Activated CD4-positive, alpha-beta memory T cell treated with anti-CD3 and anti-CD28 coated beads, Interleukin-2, amount 10 ng/mL, durations not matched to agents 7 days and 5 days (primary cell): ENCODE data around the gene SNRPE. TPM values are rescaled to one million over a fixed set of nuclear protein-coding genes. Genes with fewer than 3 reads are reported as not detected.

Experiments
- CTCF ChIA-PET: fragments of 350-600 bp; sonication (Branson Sonifier 250); formaldehyde crosslinking; loops from one replicate; lab custom pipeline; 2021; ENCODE audit warnings: antibody characterized with exemption, inconsistent platforms; lab: Charles Lee
- POLR2A ChIA-PET: fragments of 350-600 bp; sonication (Branson Sonifier 250); formaldehyde crosslinking; loops from one replicate; lab custom pipeline; 2021; ENCODE audit warnings: antibody characterized with exemption; lab: Charles Lee
- DNase-seq: peaks from one replicate; pipeline ENCODE4 v3.0.0-alpha.2; 2020
- H3K27ac Mint-ChIP-seq: one replicate; pipeline ENCODE4 v1.8.0; 2021; ENCODE audit warnings: mild to moderate bottlenecking, mixed read lengths
- H3K27me3 Mint-ChIP-seq: one replicate; pipeline ENCODE4 v1.8.0; 2021; ENCODE audit warnings: mixed read lengths
- H3K36me3 Mint-ChIP-seq: one replicate; pipeline ENCODE4 v1.8.0; 2021; ENCODE audit warnings: low read depth, mixed read lengths
- H3K4me1 Mint-ChIP-seq: one replicate; pipeline ENCODE4 v1.8.0; 2021; ENCODE audit warnings: mixed read lengths
- H3K4me3 Mint-ChIP-seq: one replicate; pipeline ENCODE4 v1.8.0; 2021; ENCODE audit warnings: mild to moderate bottlenecking, mixed read lengths
- H3K9me3 Mint-ChIP-seq: one replicate; pipeline ENCODE4 v1.8.0; 2021; ENCODE audit warnings: mixed read lengths
- total RNA-seq, 2 experiments: library from RNA; stranded (reverse); gene quantifications; one replicate each; pipeline ENCODE4 v1.2.3, GENCODE V29; 2021

The SNRPE gene
- total RNA-seq, 2 experiments from 2014 or later: 151 to 163 TPM

DNA sequence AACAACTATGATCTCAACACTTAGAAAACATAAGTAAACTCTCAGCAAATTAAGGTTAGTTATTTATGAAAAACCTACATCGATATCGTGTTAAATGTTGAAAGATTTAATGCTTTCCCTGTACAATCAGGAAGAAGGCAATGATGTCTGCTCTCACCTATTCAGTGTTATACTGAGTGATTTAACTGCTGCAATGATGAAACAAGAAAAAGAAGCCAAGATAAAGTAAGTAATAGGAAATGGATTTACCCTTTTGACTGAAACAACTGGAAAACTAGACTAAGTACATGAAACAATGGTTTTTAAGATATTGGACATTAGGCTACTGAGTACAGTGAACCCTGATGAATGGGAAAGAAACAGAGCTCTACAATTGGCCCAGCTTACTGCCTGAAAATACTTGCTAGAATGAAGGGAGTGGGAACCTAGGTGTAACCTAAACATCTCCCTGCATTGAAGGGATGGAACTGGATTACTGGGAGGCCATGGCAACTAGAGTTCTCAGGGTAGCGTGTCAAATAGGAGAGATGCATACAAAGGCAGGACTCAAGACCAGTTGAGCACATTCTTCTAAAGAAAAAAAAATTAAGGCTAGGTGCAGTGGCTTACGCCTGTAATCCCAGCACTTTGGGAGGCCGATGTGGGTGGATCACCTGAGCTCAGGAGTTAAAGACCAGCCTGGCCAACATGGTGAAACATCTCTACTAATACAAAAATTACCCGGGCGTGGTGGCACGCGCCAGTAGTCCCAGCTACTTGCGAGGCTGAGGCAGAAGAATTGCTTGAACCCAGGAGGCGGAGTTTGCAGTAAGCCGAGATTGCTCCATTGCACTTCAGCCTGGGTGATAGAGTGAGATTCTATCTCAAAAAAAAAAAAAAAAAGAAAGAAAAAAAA lies 37.3 kb downstream of the SNRPE start:
- ChIA-PET CTCF (interaction anchor here (1.6 kb wide), 1 partner anchor 25 kb away, joined by 4 read pairs; no protein-coding TSS in a partner anchor), POLR2A (no interaction called here)
- no peak overlapping the region for H3K4me3 Mint-ChIP-seq
- no peak for DNase-seq
- H3K4me1 Mint-ChIP-seq: no peaks in the 10 kb centered on the region
- H3K36me3 Mint-ChIP-seq: peaks cover 4% of the 10 kb centered on the region
- H3K27ac Mint-ChIP-seq: no peak overlapping the region
- peaks cover 3% of the 10 kb centered on the region for H3K27me3 Mint-ChIP-seq
- H3K9me3 Mint-ChIP-seq: peaks cover 5% of the 10 kb centered on the region

DNA sequence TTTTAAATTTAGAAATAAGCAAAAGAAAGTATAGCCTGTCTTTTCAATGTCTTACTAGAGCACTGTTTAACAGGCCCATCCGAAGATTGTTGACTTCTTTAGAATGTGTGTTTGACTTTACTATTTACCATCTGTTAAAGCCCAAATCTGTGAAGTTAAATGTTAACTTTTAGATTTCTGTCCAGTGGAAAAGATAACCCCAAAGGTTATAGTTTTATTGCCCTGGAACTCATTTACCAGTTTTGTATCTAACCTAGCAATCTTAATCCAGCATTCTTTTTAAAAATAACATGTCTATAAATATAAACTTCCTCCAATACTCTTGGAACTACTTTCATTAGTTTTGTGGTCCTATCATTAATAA lies 37.9 kb downstream of the SNRPE start:
- Mint-ChIP-seq H3K27me3 (peaks cover 5% of the 10 kb centered on the region), H3K4me1 (no peaks in the 10 kb centered on the region), H3K27ac (no peak overlapping the region), H3K36me3 (peaks cover 3% of the 10 kb centered on the region), H3K4me3 (no peak overlapping the region), H3K9me3 (peaks cover 4% of the 10 kb centered on the region)
- CTCF ChIA-PET: interaction anchor here (1.6 kb wide), 1 partner anchor 26 kb away, joined by 4 read pairs; no protein-coding TSS in a partner anchor
- POLR2A ChIA-PET: no interaction called here
- no peak for DNase-seq

DNA sequence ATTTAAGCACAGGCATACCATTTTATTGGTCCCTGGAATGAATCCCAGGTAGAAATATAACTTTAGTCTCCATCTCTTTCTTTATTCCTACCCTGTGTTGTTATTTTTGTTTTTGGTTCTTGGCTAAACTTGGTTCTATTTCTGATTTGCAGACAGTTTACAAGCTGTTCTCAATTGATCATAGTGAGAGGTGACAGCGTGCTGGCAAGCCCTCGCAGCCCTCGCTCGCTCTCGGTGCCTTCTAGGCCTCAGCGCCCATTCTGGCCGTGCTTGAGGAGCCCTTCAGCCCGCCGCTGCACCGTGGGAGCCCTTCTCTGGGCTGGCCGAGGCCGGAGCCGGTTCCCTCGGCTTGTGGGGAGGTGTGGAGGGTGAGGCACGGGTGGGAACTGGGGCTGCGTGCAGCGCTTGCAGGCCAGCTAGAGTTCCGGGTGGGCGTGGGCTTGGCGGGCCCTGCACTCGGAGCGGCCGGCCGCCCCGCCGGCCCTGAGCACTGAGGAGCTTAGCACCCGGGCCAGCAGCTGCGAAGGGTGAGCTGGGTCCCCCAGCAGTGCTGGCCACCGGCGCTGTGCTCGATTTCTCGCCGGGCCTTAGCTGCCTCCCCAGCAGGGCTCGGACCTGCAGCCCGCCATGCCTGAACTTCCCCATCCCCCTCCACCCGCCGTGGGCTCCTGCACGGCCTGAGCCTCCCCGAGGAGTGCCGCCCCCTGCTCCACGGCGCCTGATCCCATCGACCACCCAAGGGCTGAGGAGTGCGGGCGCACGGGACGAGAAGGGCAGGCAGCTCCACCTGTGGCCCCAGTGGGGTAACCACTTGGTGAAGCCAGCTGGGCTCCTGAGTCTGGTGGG lies 38.7 kb downstream of the SNRPE start:
- H3K27ac Mint-ChIP-seq: no peak overlapping the region
- H3K4me3 Mint-ChIP-seq: no peak overlapping the region
- H3K9me3 Mint-ChIP-seq: no peaks in the 10 kb centered on the region
- ChIA-PET CTCF (no interaction called here), POLR2A (no interaction called here)
- H3K27me3 Mint-ChIP-seq: peaks cover 5% of the 10 kb centered on the region
- H3K4me1 Mint-ChIP-seq: no peaks in the 10 kb centered on the region
- no peak for DNase-seq
- H3K36me3 Mint-ChIP-seq: no peaks in the 10 kb centered on the region

DNA sequence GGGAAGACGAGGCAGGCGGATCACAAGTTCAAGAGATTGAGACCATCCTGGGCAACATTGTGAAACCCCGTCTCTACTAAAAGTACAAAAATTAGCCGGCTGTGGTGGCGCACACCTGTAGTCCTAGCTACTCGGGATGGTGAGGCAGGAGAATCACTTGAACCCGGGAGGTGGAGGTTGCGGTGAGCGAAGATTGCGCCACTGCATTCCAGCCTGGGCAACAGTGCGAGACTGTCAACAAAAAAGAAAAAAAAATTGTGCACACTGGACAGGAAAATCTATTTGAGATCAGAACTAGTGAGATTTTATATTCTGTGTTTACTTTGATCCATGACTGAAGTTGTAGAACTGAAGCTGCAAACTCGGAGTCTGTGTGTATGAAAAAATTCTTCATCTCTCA lies 40.2 kb downstream of the SNRPE start:
- no peaks in the 10 kb centered on the region for H3K4me1 Mint-ChIP-seq
- ChIA-PET POLR2A (interaction anchor here (0.7 kb wide), 1 partner anchor 547 kb away, joined by 4 read pairs; no protein-coding TSS in a partner anchor), CTCF (no interaction called here)
- H3K4me3 Mint-ChIP-seq: no peak overlapping the region
- H3K36me3 Mint-ChIP-seq: no peaks in the 10 kb centered on the region
- H3K9me3 Mint-ChIP-seq: no peaks in the 10 kb centered on the region
- no peak overlapping the region for H3K27ac Mint-ChIP-seq
- no peak for DNase-seq
- H3K27me3 Mint-ChIP-seq: peaks cover 5% of the 10 kb centered on the region

DNA sequence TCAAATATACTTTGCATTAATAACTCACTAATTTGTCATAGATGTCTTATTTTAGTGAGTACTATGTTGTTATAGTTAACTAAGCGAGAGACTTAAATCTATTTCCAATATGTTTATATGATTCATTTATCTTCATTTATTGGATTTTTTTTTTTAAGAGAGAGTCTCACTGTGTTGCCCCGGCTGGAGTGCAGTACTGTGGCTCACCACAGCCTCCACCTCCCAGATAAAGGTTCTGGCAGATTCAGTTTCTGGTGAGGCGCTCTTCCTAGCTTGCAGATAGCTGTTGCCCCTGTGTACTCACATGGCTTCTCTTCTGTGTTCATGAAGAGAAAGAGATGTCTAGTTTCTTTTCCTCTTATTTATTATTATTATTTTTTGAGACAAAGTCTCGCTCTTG lies 43.9 kb downstream of the SNRPE start:
- no peaks in the 10 kb centered on the region for H3K4me1 Mint-ChIP-seq
- H3K27ac Mint-ChIP-seq: no peak overlapping the region
- no peaks in the 10 kb centered on the region for H3K36me3 Mint-ChIP-seq
- DNase-seq: no peak
- no peaks in the 10 kb centered on the region for H3K9me3 Mint-ChIP-seq
- ChIA-PET CTCF (no interaction called here), POLR2A (no interaction called here)
- H3K4me3 Mint-ChIP-seq: no peak overlapping the region
- peaks cover 8% of the 10 kb centered on the region for H3K27me3 Mint-ChIP-seq

DNA sequence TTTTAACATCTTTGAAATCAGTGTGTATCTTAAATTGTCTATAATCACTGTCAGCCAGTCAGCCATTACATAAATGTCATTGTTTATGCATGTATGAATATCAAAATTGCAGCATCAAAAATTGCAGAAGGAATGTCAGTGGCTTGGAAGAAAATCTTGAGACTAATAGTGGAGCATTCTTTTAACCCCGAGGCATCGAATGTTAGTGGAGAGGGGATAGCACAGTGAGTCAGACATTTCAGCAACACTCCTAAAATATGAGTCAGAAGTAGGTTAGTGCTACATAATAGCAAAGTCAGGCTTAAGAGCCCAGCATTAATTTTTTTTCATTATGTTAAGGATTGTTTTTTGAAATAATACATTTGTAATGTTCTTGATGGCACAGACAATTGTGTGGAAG lies 45.5 kb downstream of the SNRPE start:
- H3K4me3 Mint-ChIP-seq: no peak overlapping the region
- POLR2A ChIA-PET: no interaction called here
- no peaks in the 10 kb centered on the region for H3K4me1 Mint-ChIP-seq
- no peaks in the 10 kb centered on the region for H3K36me3 Mint-ChIP-seq
- H3K27ac Mint-ChIP-seq: no peak overlapping the region
- DNase-seq: no peak
- no peaks in the 10 kb centered on the region for H3K9me3 Mint-ChIP-seq
- CTCF ChIA-PET: no interaction called here
- peaks cover 10% of the 10 kb centered on the region for H3K27me3 Mint-ChIP-seq

DNA sequence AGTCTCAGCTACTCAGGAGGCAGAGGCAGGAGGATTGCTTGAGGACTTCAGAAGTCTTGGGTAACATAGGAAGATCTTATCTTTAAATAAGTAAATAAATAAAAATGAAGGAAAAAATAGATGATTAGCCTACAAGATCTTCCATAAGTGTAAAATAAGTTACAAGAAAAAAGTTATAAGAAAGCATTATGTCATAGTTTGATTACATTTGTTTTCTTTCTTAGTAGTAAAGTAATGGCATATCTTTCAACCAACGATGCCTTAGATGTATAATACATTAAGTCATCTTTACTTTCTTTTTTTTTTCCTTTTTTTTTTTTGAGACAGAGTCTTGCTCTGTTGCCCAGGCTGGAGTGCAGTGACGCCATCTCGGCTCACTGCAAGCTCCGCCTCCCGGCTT lies 46.5 kb downstream of the SNRPE start:
- Mint-ChIP-seq H3K4me3 (no peak overlapping the region), H3K4me1 (no peaks in the 10 kb centered on the region), H3K27me3 (peaks cover 9% of the 10 kb centered on the region), H3K9me3 (no peaks in the 10 kb centered on the region), H3K36me3 (no peaks in the 10 kb centered on the region), H3K27ac (no peak overlapping the region)
- POLR2A ChIA-PET: no interaction called here
- CTCF ChIA-PET: no interaction called here
- no peak for DNase-seq

DNA sequence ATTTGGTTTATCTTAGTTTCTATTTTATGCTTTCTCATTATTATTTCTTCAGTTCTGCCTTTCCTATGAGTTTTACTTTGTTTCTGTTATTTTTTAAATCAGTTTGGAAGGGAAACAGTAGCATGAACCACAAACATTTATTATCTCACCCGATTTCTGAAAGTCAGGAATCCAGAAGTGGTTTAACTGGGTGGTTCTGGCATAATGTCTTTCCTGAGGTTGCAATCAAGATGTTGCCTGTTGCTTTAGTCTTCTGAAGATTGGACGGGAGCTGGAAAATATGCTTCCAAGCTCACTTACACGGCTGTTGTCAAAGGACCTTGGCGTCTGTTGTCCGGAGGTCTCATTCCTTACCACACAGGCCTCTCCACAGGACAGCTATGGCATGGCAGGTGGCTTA lies 50.4 kb downstream of the SNRPE start:
- DNase-seq: no peak
- Mint-ChIP-seq H3K9me3 (no peaks in the 10 kb centered on the region), H3K36me3 (no peaks in the 10 kb centered on the region), H3K27me3 (peaks cover 11% of the 10 kb centered on the region), H3K4me3 (no peak overlapping the region), H3K4me1 (no peaks in the 10 kb centered on the region), H3K27ac (no peak overlapping the region)
- ChIA-PET CTCF (no interaction called here), POLR2A (no interaction called here)

DNA sequence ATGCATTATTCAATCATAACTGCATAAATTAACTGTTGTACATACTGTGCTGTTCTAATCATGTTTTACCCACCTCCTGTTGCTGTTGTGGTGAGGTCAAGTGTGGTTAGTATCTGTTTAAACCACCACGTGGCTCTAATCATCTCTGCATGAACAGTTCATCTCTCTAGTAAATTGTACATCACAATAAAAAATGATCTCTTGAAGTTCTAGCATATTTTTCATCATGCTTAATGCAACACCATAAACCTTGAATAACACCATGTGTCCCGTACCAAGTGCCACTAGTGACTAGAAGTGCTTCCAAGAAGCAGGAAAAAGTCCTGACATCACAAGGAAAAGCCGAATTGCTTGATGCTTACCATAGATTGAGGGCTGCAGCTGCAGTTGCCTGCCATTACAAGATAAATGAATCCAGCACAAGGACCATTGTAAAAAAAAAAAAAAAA lies 51.7 kb downstream of the SNRPE start:
- Mint-ChIP-seq H3K4me1 (no peaks in the 10 kb centered on the region), H3K36me3 (no peaks in the 10 kb centered on the region), H3K27ac (no peak overlapping the region), H3K9me3 (no peaks in the 10 kb centered on the region), H3K4me3 (no peak overlapping the region), H3K27me3 (peaks cover 8% of the 10 kb centered on the region)
- CTCF ChIA-PET: no interaction called here
- no peak for DNase-seq
- POLR2A ChIA-PET: no interaction called here

DNA sequence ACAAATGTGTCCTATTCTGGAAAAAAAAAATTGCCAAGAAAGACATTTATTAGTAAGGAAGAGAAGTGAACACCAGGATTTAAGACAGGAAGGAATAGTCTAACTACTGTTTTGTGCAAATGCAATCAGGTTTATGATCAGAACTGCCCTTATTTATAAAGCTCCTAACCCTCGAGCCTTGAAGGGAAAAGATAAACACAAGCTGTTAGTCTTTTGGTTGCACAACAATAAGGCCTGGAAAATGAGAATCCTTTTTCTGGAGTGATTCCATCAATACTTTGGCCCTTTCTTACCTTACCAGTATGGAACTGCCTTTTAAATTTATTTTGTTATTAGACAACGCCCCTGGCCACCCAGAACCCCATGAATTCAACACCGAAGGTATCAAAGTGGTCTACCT lies 52.9 kb downstream of the SNRPE start:
- Mint-ChIP-seq H3K27me3 (peaks cover 8% of the 10 kb centered on the region), H3K36me3 (no peaks in the 10 kb centered on the region), H3K27ac (no peak overlapping the region), H3K4me3 (no peak overlapping the region), H3K4me1 (no peaks in the 10 kb centered on the region), H3K9me3 (no peaks in the 10 kb centered on the region)
- CTCF ChIA-PET: no interaction called here
- POLR2A ChIA-PET: no interaction called here
- no peak for DNase-seq

DNA sequence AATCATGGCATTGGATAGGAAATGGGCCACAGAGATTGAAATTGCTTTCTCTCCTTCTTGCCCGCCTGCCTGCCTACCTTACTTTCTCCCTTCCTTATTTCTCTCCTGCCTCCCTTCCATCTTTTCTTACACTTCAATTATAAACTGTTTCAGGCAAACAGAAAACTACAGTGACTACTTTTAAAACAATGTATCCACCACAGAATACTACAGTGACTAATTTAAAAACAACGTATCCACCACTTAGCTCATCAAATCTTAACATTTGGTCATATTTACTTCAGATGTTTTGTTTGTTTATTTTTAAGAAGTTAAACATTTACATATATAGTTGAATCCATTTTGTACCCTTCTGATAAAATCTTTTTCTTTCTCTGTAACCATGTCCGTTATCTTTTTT lies 54.4 kb downstream of the SNRPE start:
- Mint-ChIP-seq H3K36me3 (no peaks in the 10 kb centered on the region), H3K4me3 (no peak overlapping the region), H3K9me3 (no peaks in the 10 kb centered on the region), H3K27me3 (peaks cover 8% of the 10 kb centered on the region), H3K4me1 (no peaks in the 10 kb centered on the region), H3K27ac (no peak overlapping the region)
- CTCF ChIA-PET: no interaction called here
- DNase-seq: no peak
- POLR2A ChIA-PET: no interaction called here

DNA sequence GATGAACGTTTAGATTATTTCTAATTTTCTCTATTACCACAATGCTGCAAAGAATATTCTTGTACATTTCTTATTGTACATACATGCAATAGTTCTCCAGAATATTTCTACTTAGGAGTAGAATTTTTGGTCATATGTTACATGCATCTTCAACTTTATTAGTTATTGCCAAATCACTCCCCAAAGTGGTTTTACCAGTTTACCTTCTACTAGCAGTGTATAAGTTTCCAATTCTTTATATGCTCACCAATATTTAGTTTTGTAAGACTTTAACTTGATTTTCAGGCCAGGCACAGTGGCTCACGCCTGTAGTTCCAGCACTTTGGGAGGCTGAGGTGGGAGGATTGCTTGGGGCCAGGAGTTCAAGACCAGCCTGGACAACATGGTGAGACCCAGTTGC lies 55.4 kb downstream of the SNRPE start:
- Mint-ChIP-seq H3K4me1 (no peaks in the 10 kb centered on the region), H3K27ac (no peak overlapping the region), H3K9me3 (no peaks in the 10 kb centered on the region), H3K27me3 (peaks cover 7% of the 10 kb centered on the region), H3K36me3 (no peaks in the 10 kb centered on the region), H3K4me3 (no peak overlapping the region)
- ChIA-PET CTCF (no interaction called here), POLR2A (no interaction called here)
- no peak for DNase-seq
